ENCODE data around the gene NUDT8. TPM values are rescaled to one million over a fixed set of nuclear protein-coding genes. Genes with fewer than 3 reads are reported as not detected.

NUDT8 gene
- total RNA-seq (2013; cell fraction: nucleolus; rRNA removed), result 10.2 and 10.6 TPM in 2 replicates
- total RNA-seq (2014; rRNA removed), result 15.9 and 18.2 TPM in 2 replicates
- total RNA-seq (2014; rRNA removed; fragmentation: Illumina TruSeq; extraction: Trizol), result 3.3 and 4.8 TPM in 2 replicates
- total RNA-seq (2021), result 16.5 and 16.9 TPM in 2 replicates
- polyA plus RNA-seq (2011; ENCODE audit: low read depth), result 2.4 TPM
- 1.6 and 3.7 TPM in 2 replicates for polyA plus RNA-seq (2011; rRNA removed)
- polyA plus RNA-seq (2011; cell fraction: cytosol; rRNA removed), result 12.1 and 15.1 TPM in 2 replicates
- 27.4 and 32.4 TPM in 2 replicates for polyA plus RNA-seq (2011; cell fraction: nucleus; rRNA removed)
- polyA plus RNA-seq (2012), result 12.1 and 17.5 TPM in 2 replicates
- polyA plus RNA-seq (2014; fragmentation: Illumina TruSeq; extraction: Trizol), result 0.30 and 2.9 TPM in 2 replicates
- polyA plus RNA-seq (2014; fragmentation: Nextera tagmentation; extraction: Ambion mirVana), result 1 to 10 TPM in 1 of 2 experiments, under 1 TPM in 1; 0.32 to 1.1 TPM
- 14.9 and 18.8 TPM in 2 replicates for polyA plus RNA-seq (2014; rRNA removed)
- 10 to 100 TPM; 16.9 to 17.7 TPM for polyA plus RNA-seq (2016; fragmentation: Nextera tagmentation; extraction: Ambion mirVana)
- polyA minus RNA-seq (2011; rRNA and poly(A)+ RNA removed), result 2.5 and 5.0 TPM in 2 replicates
- polyA minus RNA-seq (2011; cell fraction: cytosol; rRNA and poly(A)+ RNA removed), result 6.7 and 6.8 TPM in 2 replicates
- 13.8 and 19.5 TPM in 2 replicates for polyA minus RNA-seq (2011; cell fraction: nucleus; rRNA and poly(A)+ RNA removed)
- Bru-seq, nascent RNA, result percentile 55 among the genes with signal in this experiment
- not detected for BruChase-seq, experiment 1, labeled RNA remaining after a 6-hour chase
- BruChase-seq, experiment 2, labeled RNA remaining after a 2-hour chase, result percentile 33 among the genes with signal in this experiment
- long read RNA-seq, experiment 1, partial matches to known transcripts, result 0 of 4 reads
- long read RNA-seq, experiment 1, other reads (novel, unspliced or antisense), result 2 of 4 reads
- long read RNA-seq, experiment 2, partial matches to known transcripts, result 0 of 1 reads
- long read RNA-seq, experiment 2, other reads (novel, unspliced or antisense), result 0 of 1 reads

- peaks cover 15% of the 10 kb centered on the region for H3K4me1 ChIP-seq (ENCODE audit: control insufficient read depth, insufficient read depth, low read length)
- FAIRE-seq (no peak), DNase-seq (ENCODE audit: low read depth, low spot score) (peak; percentile 51), ATAC-seq (peak; percentile 77)
- no peaks in the 10 kb centered on the region for H3K36me3 ChIP-seq (ENCODE audit: control insufficient read depth in 2 of 2, insufficient read depth in 2 of 2, low read length in 1 of 2)
- H2AFZ ChIP-seq (ENCODE audit: control insufficient read depth, low read depth, low read length), result peak within 1 kb of the TSS; percentile 92
- peak within 1 kb of the TSS; percentile 79 for H3K27ac ChIP-seq (ENCODE audit: control insufficient read depth, insufficient read depth)
- peak within 1 kb of the TSS; percentile 60 for H3K9ac ChIP-seq (ENCODE audit: control insufficient read depth, insufficient read depth, low read length)
- no TSS peak for BruUV-seq (replicated peaks)
- H3K4me2 ChIP-seq (ENCODE audit: control insufficient read depth, insufficient read depth), result peak within 1 kb of the TSS; percentile 96
- CTCF ChIA-PET, result interaction anchor here (0.6 to 6.4 kb wide), 25 partner anchors 8 to 554 kb away, joined by 3 to 71 read pairs (median 6); partner anchors contain the start of genes ACY3, CDK2AP2, CLCF1 and GSTP1
- no peaks in the 10 kb centered on the region for H3K79me2 ChIP-seq (ENCODE audit: control insufficient read depth, insufficient read depth, low read length)
- RAD21 ChIA-PET (ENCODE audit: unreplicated experiment), result interaction anchor here (0.7 to 5.1 kb wide), 21 partner anchors 13 to 278 kb away, joined by 3 to 38 read pairs (median 5); partner anchors contain the start of genes ACY3, GSTP1, PPP1CA and PTPRCAP
- H4K20me1 ChIP-seq (ENCODE audit: control insufficient read depth, insufficient read depth), result no peaks in the 10 kb centered on the region
- under 1% methylated on average over 79 of the region's 102 CpGs for WGBS (ENCODE audit: insufficient coverage, insufficient replicate concordance, low lambda C conversion rate, missing lambda C conversion rate)
- POLR2A ChIA-PET, result interaction anchor here (0.6 to 2.7 kb wide), 15 partner anchors 13 to 228 kb away, joined by 3 to 16 read pairs (median 6); partner anchors contain the start of genes ACY3, GSTP1, PPP1CA and PTPRCAP
- SMC1A ChIA-PET (ENCODE audit: uncharacterized antibody, unreplicated experiment), result interaction anchor here (0.7 to 6.4 kb wide), 11 partner anchors 15 to 72 kb away, joined by 3 to 52 read pairs (median 5); partner anchors contain the start of genes ACY3 and GSTP1
- no peaks in the 10 kb centered on the region for H3K9me3 ChIP-seq (replicated peaks; ENCODE audit: control insufficient read depth, insufficient read depth, low read length)
- peak within 1 kb of the TSS; percentile 71 for H3K4me3 ChIP-seq
- intact Hi-C loops (cut with micrococcal nuclease; ENCODE audit: unreplicated experiment) (loop anchor here (1.0 kb wide), 1 partner anchor 30 kb away; no protein-coding TSS in a partner anchor), in situ Hi-C loops (cut with MboI) (no loop called here)
- no peaks in the 10 kb centered on the region for H3K27me3 ChIP-seq (replicated peaks in 1 of 2; ENCODE audit: control insufficient read depth in 2 of 2, insufficient read depth in 2 of 2, low read length in 1 of 2)
- TF ChIP-seq NFYB (IDR thresholded peaks at IDR 0.05; ENCODE audit: insufficient read depth, low read depth, low read length), result no peak
- TF ChIP-seq STAT1 (conservative IDR thresholded peaks at IDR 0.05), result no peak
- TF ChIP-seq ATF3 (IDR thresholded peaks at IDR 0.05; ENCODE audit: borderline replicate concordance, extremely low read depth, low read depth, low read length), result no peak
- TF ChIP-seq ZNF687 (IDR thresholded peaks at IDR 0.05), result peak; percentile 79; the same call in 1 of the 2 replicates
- TF ChIP-seq POLR2A (IDR thresholded peaks at IDR 0.05; ENCODE audit: low read depth, low read length), result peak; percentile 66
- TF ChIP-seq SIX5 (IDR thresholded peaks at IDR 0.05; ENCODE audit: low read depth, low read length, severe bottlenecking), result no peak
- peak; percentile 80; the same call in 1 of the 2 replicates for TF ChIP-seq E2F4 (IDR thresholded peaks at IDR 0.05; ENCODE audit: low read depth, low read length)
- no peak for TF ChIP-seq USF2 (IDR thresholded peaks at IDR 0.05; ENCODE audit: borderline replicate concordance, low read depth, low read length)
Observed at GRCh38 chr11:67629386-67630227, at the start of gene NUDT8. Gene NUDT8, minus strand, starts transcription at chr11:67629937. Its CDS starts 26 bp downstream, at chr11:67629911.
